Ectodermal cell (in vitro differentiated cells): ENCODE measurements around the gene REEP5.
"Not testable (repeated sequence)": the region's sequence is repeated elsewhere in the genome, so short reads cannot be mapped to it uniquely, and the experiment has no call there.

Experiments
- H3K27ac ChIP-seq: 2 replicates; pipeline ENCODE4 v1.7.0; 2013; ENCODE audit warnings: mild to moderate bottlenecking, low read depth, low read length; ENCODE audit not compliant: insufficient read depth, poor library complexity, severe bottlenecking
- H3K27me3 ChIP-seq: 2 replicates; pipeline ENCODE4 v1.7.0; 2013; ENCODE audit warnings: mild to moderate bottlenecking, low read length; ENCODE audit not compliant: insufficient read depth, control insufficient read depth, poor library complexity, severe bottlenecking
- H3K36me3 ChIP-seq: one replicate; pipeline ENCODE4 v1.7.0; 2013; ENCODE audit warnings: low read length; ENCODE audit not compliant: control insufficient read depth, insufficient read depth
- H3K4me1 ChIP-seq: one replicate; pipeline ENCODE4 v1.7.0; 2013; ENCODE audit warnings: low read length; ENCODE audit not compliant: control insufficient read depth, insufficient read depth
- H3K4me3 ChIP-seq: 2 replicates; pipeline ENCODE4 v1.7.0; 2013; ENCODE audit warnings: low read depth, low read length, control low read depth; ENCODE audit not compliant: insufficient read depth
- H3K9me3 ChIP-seq: 2 replicates; pipeline ENCODE4 v1.7.0; 2013; ENCODE audit warnings: mild to moderate bottlenecking, low read length, moderate library complexity; ENCODE audit not compliant: control insufficient read depth
- WGBS, 2 experiments: methylation state at CpG; one replicate each; pipeline ENCODE4 v1.1.7; 2013; ENCODE audit warnings: missing lambda C conversion rate in 2 of 2; 5-methylcytosine and 5-hydroxymethylcytosine counted together

Gene REEP5

DNA sequence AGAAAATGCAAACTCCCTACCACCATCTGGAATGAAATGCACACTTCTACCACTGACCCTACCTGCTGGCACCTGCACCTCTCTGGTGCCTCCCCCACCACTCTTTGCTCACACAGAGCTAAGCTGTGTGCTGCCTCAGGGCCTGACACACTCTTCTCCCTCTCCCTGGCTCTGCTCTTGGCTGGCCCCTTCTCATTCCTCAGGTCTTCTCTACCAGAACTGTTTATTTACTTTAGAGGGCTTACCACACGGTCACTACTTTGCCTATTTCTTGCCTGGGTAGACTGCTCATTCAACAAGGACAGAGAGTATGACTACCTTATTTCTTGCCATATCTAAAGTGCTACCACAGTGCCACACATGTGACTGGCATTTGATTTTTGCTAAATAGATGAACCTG is 3.3 kb downstream of the REEP5 start:
- 76 to 88% methylated on average over 1 of the region's 1 CpG for WGBS, 2 experiments
- no peaks in the 10 kb centered on the region for H3K36me3 ChIP-seq
- H3K27ac ChIP-seq = no peak overlapping the region
- no peak overlapping the region for H3K4me3 ChIP-seq
- no peaks in the 10 kb centered on the region for H3K9me3 ChIP-seq
- H3K27me3 ChIP-seq = peaks cover 12% of the 10 kb centered on the region
- H3K4me1 ChIP-seq = no peaks in the 10 kb centered on the region

DNA sequence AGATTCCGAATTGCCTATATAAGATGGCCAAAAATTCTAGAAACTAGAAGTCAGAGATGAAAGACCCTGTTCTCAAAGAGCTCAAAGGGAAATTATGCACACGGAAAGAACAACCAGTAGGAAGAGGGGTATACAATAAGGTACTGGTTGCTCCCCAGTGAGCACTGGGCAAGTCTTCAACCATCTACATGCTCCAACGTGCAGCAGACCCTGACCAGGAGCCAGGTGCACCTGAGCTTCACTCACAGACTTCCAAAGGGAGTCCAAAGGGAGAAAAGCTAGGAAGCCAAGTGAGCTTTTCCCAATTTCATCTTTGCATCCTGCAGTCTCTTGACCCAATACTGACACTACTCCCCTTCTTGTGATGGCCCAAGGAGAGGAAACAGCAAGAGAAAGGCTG is 3.9 kb downstream of the REEP5 start:
- Histone ChIP-seq H3K36me3 (no peaks in the 10 kb centered on the region), H3K9me3 (no peaks in the 10 kb centered on the region), H3K27me3 (peaks cover 8% of the 10 kb centered on the region), H3K4me1 (no peaks in the 10 kb centered on the region), H3K4me3 (no peak overlapping the region), H3K27ac (no peak overlapping the region)
- WGBS, 2 experiments = 90 to 95% methylated on average over 3 of the region's 3 CpGs

DNA sequence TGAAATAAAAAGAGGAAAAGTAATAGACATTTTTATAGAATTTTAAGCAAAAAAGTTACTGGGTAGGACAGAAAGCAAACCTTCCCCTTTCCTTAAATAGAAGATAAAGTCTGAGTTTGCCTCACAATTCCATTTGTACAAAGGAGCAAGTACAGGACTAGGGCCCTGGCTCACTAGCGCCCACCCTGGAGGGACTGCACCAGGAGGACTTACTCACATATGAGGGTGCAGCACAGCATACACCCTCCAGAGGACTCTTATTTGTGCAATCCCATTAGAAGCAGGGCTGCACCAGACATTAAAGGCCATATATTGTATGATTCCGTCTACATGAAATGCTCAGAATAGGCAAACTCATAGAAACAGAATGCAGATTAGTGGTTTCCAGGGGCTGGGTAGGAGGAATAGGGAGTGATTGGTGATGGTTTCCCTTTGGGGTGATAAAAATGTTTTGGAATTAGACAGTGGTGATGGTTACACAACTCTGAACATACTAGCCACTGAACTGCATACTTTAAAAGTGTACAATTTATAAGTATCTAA is 4.5 kb downstream of the REEP5 start:
- no peaks in the 10 kb centered on the region for H3K4me1 ChIP-seq
- H3K9me3 ChIP-seq = no peaks in the 10 kb centered on the region
- H3K36me3 ChIP-seq = no peaks in the 10 kb centered on the region
- H3K4me3 ChIP-seq = no peak overlapping the region
- 89 to 94% methylated on average over 2 of the region's 2 CpGs for WGBS, 2 experiments
- H3K27ac ChIP-seq = no peak overlapping the region
- H3K27me3 ChIP-seq = peaks cover 2% of the 10 kb centered on the region

DNA sequence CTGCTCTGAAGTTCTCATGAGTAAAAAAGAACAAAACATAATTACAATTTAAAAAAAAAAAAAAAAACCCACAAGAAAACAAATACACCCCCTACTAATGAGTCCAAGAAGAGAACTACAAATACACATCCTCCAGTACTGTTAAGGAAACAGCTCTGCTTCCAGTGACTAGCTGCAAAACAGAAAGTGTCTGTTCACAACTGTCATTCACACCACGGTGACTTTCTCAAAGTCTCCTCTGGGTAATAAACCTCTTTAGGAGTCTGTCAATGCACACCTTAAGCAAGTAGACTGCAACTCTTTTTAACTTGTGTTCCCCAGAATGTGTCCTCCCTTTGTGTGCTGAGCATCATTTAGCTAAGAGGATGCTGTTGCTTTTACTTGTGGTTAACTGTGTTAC is 6.2 kb downstream of the REEP5 start:
- Histone ChIP-seq H3K27me3 (no peaks in the 10 kb centered on the region), H3K27ac (no peak overlapping the region), H3K4me1 (no peaks in the 10 kb centered on the region), H3K9me3 (no peaks in the 10 kb centered on the region), H3K4me3 (no peak overlapping the region), H3K36me3 (no peaks in the 10 kb centered on the region)
- 89 to 91% methylated on average over 1 of the region's 1 CpG for WGBS, 2 experiments

DNA sequence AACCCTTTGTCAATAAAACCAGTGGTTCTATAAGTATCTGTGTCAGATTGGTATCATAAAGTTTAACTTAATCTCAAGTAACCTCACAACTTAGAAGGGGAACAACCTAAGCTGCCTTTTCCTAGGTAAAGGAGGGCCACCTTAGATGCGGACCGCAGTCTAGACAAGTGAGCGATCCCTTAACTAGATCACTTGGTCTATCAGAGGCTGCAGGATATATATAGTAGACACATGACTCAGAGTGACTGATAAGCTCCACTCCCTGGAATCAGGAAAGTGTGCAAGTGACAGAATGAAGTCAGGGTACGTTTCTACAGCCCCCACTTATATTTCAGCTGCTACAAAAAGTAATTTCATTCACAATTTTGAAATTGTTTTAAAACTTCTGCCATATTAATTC is 7.4 kb downstream of the REEP5 start:
- no peaks in the 10 kb centered on the region for H3K27me3 ChIP-seq
- H3K36me3 ChIP-seq = no peaks in the 10 kb centered on the region
- H3K4me3 ChIP-seq = no peak overlapping the region
- no peaks in the 10 kb centered on the region for H3K4me1 ChIP-seq
- WGBS, 2 experiments = 94 to 95% methylated on average over 4 of the region's 4 CpGs
- H3K27ac ChIP-seq = no peak overlapping the region
- H3K9me3 ChIP-seq = no peaks in the 10 kb centered on the region

DNA sequence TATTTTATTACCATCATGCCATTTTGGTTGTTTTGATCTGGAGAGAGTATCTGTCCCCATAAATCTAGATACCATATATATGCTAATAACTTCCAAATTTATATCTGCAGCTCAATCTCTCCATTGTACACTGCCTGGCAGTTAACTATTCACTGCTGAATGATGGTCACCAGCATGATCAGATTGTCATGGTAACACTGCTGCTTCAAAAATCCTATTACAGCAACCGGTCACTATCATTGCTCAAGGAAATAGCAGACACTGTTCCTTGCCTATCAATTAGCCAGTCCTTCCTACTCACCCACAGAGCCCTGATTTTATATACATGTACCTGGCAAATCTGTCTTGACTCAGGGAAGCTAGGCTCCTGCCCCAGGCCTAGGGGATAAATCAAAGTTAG is 11.5 kb downstream of the REEP5 start:
- Histone ChIP-seq H3K4me3 (no peak overlapping the region), H3K4me1 (no peaks in the 10 kb centered on the region), H3K27me3 (no peaks in the 10 kb centered on the region), H3K27ac (no peak overlapping the region), H3K36me3 (no peaks in the 10 kb centered on the region), H3K9me3 (no peaks in the 10 kb centered on the region)
- WGBS, 2 experiments = 84 to 94% methylated on average over 1 of the region's 1 CpG

DNA sequence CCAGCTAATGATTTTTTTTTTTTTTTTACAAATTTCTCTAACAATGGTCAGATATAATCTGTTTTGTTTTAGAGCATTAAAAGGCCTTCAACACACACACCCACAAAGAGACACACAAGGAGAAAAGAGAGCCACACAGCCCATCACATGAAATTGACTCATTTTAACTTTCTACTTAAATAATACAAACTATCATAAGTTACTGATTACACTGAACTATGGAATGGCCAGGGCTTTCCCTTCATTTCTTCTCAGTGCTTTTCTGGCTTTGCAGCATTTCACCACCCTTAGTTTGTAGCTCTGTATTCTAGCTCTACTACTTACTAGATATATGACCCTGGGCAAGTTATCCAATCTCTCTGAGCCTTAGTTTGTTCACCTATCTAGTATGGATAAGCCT is 13.2 kb downstream of the REEP5 start:
- Histone ChIP-seq H3K36me3 (no peaks in the 10 kb centered on the region), H3K27ac (no peak overlapping the region)

DNA sequence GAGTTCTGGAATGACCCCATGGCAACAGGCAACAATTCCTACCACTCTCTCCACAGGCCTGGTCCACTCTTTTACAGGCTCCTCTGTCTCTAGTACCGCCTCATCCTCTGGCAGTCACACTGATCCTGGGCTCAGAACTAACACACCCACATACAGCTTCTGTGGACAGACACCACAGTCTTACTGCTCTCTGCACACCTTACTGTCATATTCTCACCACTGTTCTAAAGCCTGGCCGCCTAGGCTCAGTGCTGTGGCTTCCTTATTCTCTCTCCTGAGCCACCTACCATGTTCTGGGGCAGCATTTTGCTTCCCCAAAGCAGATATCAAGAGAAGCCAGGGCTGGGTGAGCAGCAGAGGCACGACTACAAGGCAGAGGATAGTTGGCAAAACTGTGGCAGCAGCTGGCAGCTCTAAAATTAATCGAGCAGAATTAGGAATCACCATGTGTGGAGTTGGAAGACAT is 14.8 kb downstream of the REEP5 start:
- Histone ChIP-seq H3K27me3 (no peaks in the 10 kb centered on the region), H3K4me3 (no peak overlapping the region), H3K4me1 (no peaks in the 10 kb centered on the region), H3K9me3 (no peaks in the 10 kb centered on the region), H3K27ac (no peak overlapping the region), H3K36me3 (no peaks in the 10 kb centered on the region)
- WGBS, 2 experiments = 89 to 92% methylated on average over 3 to 4 of the region's 4 CpGs

More for the DNA sequence above, 13.2 kb downstream of the REEP5 start:
- H3K9me3 ChIP-seq = no peaks in the 10 kb centered on the region
- no peak overlapping the region for H3K4me3 ChIP-seq
- no peaks in the 10 kb centered on the region for H3K4me1 ChIP-seq
- H3K27me3 ChIP-seq = no peaks in the 10 kb centered on the region

DNA sequence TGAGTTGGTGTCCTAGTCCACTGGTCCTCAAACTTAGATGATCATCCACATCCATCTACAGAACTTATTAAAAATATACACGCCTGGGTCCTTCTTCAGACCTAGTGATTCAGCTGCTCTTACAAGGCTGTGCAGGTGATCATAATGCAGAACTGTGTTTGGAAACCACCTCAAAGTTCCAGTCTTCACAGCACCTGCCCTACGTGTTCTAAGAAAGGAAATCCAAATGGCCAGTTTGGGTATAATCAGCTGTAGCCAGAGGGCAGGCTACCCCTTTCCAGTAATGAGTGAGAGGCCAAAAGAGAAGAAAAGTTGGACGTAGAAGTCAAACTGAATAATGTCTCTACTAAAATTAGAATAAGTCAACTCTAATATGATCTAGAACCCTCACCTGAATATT is 15.4 kb downstream of the REEP5 start:
- Histone ChIP-seq H3K4me3 (no peak overlapping the region), H3K27me3 (no peaks in the 10 kb centered on the region), H3K27ac (no peak overlapping the region), H3K36me3 (no peaks in the 10 kb centered on the region), H3K9me3 (no peaks in the 10 kb centered on the region), H3K4me1 (no peaks in the 10 kb centered on the region)
- WGBS, 2 experiments = 92 to 97% methylated on average over 2 to 3 of the region's 3 CpGs

DNA sequence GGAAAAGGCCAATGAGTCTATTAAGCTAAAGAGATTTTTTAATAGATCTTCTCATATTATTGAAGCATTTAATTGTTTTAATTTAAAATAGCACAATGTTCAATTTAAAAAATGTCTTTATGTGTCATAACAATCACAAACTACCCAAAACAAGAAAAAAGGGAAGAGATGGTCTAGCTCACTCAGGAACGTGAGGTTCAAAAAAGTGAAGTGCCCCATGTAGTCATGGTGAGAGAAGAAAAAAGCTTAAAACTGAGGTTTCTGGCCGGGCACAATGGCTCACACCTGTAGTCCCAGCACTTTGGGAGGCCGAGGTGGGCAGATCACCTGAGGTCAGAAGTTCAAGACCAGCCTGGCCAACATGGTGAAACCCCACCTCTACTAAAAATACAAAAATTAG is 17.0 kb downstream of the REEP5 start:
- not testable (repeated sequence) for H3K27ac ChIP-seq, H3K4me3 ChIP-seq, H3K9me3 ChIP-seq, H3K27me3 ChIP-seq, H3K36me3 ChIP-seq, H3K4me1 ChIP-seq
- WGBS, 2 experiments = 84 to 93% methylated on average over 3 of the region's 3 CpGs

DNA sequence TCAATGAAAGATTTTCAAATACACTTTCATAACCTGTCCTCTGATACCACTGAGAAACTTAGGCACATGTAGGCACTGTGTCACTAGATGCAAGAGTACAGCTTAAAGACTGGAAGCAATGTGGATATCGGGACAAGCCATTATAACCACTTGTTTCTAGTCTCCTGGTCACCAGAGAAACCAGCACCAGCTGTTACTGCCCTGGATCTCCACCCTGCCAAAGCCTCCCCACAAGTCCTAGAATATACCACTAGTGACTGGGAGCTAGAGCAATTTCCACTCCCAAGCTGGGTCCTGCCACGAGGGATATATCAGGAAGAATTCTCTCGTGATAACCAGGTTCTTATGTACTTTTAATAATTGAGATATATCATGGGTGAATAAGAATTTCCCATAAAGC is 19.5 kb downstream of the REEP5 start:
- 88 to 98% methylated on average over 3 of the region's 3 CpGs for WGBS, 2 experiments
- Histone ChIP-seq H3K36me3 (no peaks in the 10 kb centered on the region), H3K27ac (no peak overlapping the region)

More for the DNA sequence above, 19.5 kb downstream of the REEP5 start:
- Histone ChIP-seq H3K9me3 (no peaks in the 10 kb centered on the region), H3K4me3 (no peak overlapping the region), H3K27me3 (no peaks in the 10 kb centered on the region), H3K4me1 (no peaks in the 10 kb centered on the region)
